SK-N-SH treated with all-trans-retinoic acid at 6 μM for 48 hours (cell line): ENCODE results near the gene TLN1.
A peak's percentile ranks its signal among the peaks of the same experiment; 100 is the strongest.

Experiments
- ATAC-seq: fragments of 200-7000 bp; cut with Tn5 transposase; 3 replicates; pipeline ENCODE4 v1.9.1; 2020; ENCODE audit warnings: mild to moderate bottlenecking, moderate library complexity
- ARNTL ChIP-seq: fragments of 450-650 bp; formaldehyde crosslinking; IDR thresholded peaks from 2 replicates; pipeline ENCODE4 v1.5.0; 2020; ENCODE audit warnings: low read depth, mild to moderate bottlenecking, moderate library complexity, borderline replicate concordance
- BACH2 ChIP-seq: fragments of 250-450 bp; sonication (Bioruptor Pico); IDR thresholded peaks from 2 replicates; pipeline ENCODE4 v1.9.0; 2021; ENCODE audit warnings: mild to moderate bottlenecking, borderline replicate concordance
- CSDC2 ChIP-seq: fragments of 250-450 bp; sonication (Bioruptor Pico); IDR thresholded peaks from 2 replicates; pipeline ENCODE4 v1.5.0; 2020; ENCODE audit warnings: mild to moderate bottlenecking, moderate library complexity
- CSRNP3 ChIP-seq: fragments of 250-450 bp; sonication (Bioruptor Pico); IDR thresholded peaks from 2 replicates; pipeline ENCODE4 v1.5.1; 2021; ENCODE audit warnings: mild to moderate bottlenecking, moderate library complexity
- ESRRG ChIP-seq: fragments of 250-450 bp; sonication (Bioruptor Pico); IDR thresholded peaks from 2 replicates; pipeline ENCODE4 v1.6.1; 2021; ENCODE audit warnings: mild to moderate bottlenecking
- GLIS3 ChIP-seq: fragments of 250-450 bp; sonication (Bioruptor Pico); IDR thresholded peaks from 2 replicates; pipeline ENCODE4 v1.5.0; 2020; ENCODE audit warnings: mild to moderate bottlenecking, moderate library complexity
- ISL1 ChIP-seq: fragments of 250-450 bp; sonication (Bioruptor Pico); IDR thresholded peaks from 2 replicates; pipeline ENCODE4 v2.1.2; 2022; ENCODE audit warnings: mild to moderate bottlenecking, moderate library complexity
- OSR1 ChIP-seq: fragments of 250-450 bp; sonication (Bioruptor Pico); IDR thresholded peaks from 2 replicates; pipeline ENCODE4 v1.8.0; 2022; ENCODE audit warnings: moderate library complexity, mild to moderate bottlenecking, inconsistent platforms
- PATZ1 ChIP-seq: fragments of 250-450 bp; sonication (Bioruptor Pico); IDR thresholded peaks from 2 replicates; pipeline ENCODE4 v1.8.0; 2020; ENCODE audit warnings: mild to moderate bottlenecking, moderate library complexity, borderline replicate concordance
- POU6F1 ChIP-seq: fragments of 250-450 bp; sonication (Bioruptor Pico); IDR thresholded peaks from 2 replicates; pipeline ENCODE4 v1.8.0; 2021; ENCODE audit warnings: low read depth, mild to moderate bottlenecking, moderate library complexity, borderline replicate concordance
- PPARA ChIP-seq: fragments of 250-450 bp; sonication (Bioruptor Pico); IDR thresholded peaks from 2 replicates; pipeline ENCODE4 v1.5.0; 2020; ENCODE audit warnings: mild to moderate bottlenecking, borderline replicate concordance
- RARB ChIP-seq: fragments of 250-450 bp; sonication (Bioruptor Pico); IDR thresholded peaks from 2 replicates; pipeline ENCODE4 v1.8.0; 2021; ENCODE audit warnings: mild to moderate bottlenecking, moderate library complexity
- SNAI2 ChIP-seq: fragments of 250-450 bp; sonication (Bioruptor Pico); IDR thresholded peaks from 2 replicates; pipeline ENCODE4 v1.5.0; 2020; ENCODE audit warnings: mild to moderate bottlenecking, moderate library complexity
- TCF4 ChIP-seq: fragments of 250-450 bp; sonication (Bioruptor Pico); IDR thresholded peaks from 2 replicates; pipeline ENCODE4 v1.8.0; 2021; ENCODE audit warnings: mild to moderate bottlenecking, moderate library complexity, borderline replicate concordance
- TOX ChIP-seq: fragments of 250-450 bp; sonication (Bioruptor Pico); IDR thresholded peaks from 2 replicates; pipeline ENCODE4 v1.8.0; 2021; ENCODE audit warnings: mild to moderate bottlenecking, moderate library complexity, borderline replicate concordance
- ZFP3 ChIP-seq: fragments of 250-450 bp; sonication (Bioruptor Pico); IDR thresholded peaks from 2 replicates; pipeline ENCODE4 v1.5.0; 2020; ENCODE audit warnings: mild to moderate bottlenecking, moderate library complexity
- ZFP30 ChIP-seq: fragments of 450-650 bp; formaldehyde crosslinking; IDR thresholded peaks from 2 replicates; pipeline ENCODE4 v1.5.0; 2022; ENCODE audit warnings: mild to moderate bottlenecking, moderate library complexity
- ZNF565 ChIP-seq: fragments of 450-650 bp; formaldehyde crosslinking; conservative IDR thresholded peaks from 2 replicates; pipeline ENCODE4 v1.5.0; 2020; ENCODE audit warnings: low read depth, mild to moderate bottlenecking, moderate library complexity
- ZNF70 ChIP-seq: fragments of 450-650 bp; formaldehyde crosslinking; IDR thresholded peaks from 2 replicates; pipeline ENCODE4 v1.5.0; 2020; ENCODE audit warnings: mild to moderate bottlenecking, moderate library complexity
- ZNF8 ChIP-seq: fragments of 450-650 bp; formaldehyde crosslinking; IDR thresholded peaks from 2 replicates; pipeline ENCODE4 v1.5.0; 2020; ENCODE audit warnings: mild to moderate bottlenecking, moderate library complexity
- TF ChIP-seq, protein P1 (sequence below): fragments of 250-450 bp; sonication (Bioruptor Pico); IDR thresholded peaks from 2 replicates; pipeline ENCODE4 v1.5.0; 2020; ENCODE audit warnings: mild to moderate bottlenecking, moderate library complexity

TLN1 gene

GRCh38 chr9:35726931-35727330 lies 5.1 kb downstream of the TLN1 start:
- TF ChIP-seq PATZ1 (no peak), RARB (CRISPR knock-in tag) (no peak), TOX (no peak), ESRRG (CRISPR knock-in tag) (no peak), ZNF8 (CRISPR knock-in tag) (no peak), ISL1 (CRISPR knock-in tag) (no peak), GLIS3 (no peak), OSR1 (CRISPR knock-in tag) (no peak), POU6F1 (CRISPR knock-in tag) (no peak)
- TF ChIP-seq, all 23 proteins: peak for 0
- ATAC-seq = peak; percentile 72

DNA sequence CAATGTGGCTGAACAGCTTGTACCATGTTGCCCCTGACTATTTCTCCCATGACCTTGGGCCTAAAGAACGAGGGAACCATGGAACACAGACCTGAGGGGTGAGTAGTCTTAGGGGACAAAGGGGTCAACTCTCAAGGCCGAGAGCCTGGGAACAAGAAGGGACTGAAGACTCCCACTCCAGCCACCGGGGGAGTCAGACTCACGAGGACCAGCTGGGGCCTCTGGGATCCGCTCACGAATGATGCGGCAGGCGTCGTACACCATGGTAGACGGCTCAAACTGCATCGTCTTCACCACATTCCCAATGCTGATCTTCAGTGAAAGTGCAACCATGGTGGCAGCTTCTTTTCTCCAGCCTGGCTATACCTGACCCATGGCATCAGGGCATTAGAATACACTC lies 6.6 kb downstream of the TLN1 start:
- no peak for ATAC-seq
- no peak for TF ChIP-seq ZFP30
- TF ChIP-seq OSR1 (CRISPR knock-in tag) = no peak
- TF ChIP-seq PPARA (CRISPR knock-in tag) = no peak
- no peak for TF ChIP-seq ZNF565

GRCh38 chr9:35723908-35724307 lies 8.1 kb downstream of the TLN1 start:
- no peak for ATAC-seq
- TF ChIP-seq ZFP3 (no peak), ARNTL (CRISPR knock-in tag) (no peak), SNAI2 (no peak), ISL1 (CRISPR knock-in tag) (no peak)

DNA sequence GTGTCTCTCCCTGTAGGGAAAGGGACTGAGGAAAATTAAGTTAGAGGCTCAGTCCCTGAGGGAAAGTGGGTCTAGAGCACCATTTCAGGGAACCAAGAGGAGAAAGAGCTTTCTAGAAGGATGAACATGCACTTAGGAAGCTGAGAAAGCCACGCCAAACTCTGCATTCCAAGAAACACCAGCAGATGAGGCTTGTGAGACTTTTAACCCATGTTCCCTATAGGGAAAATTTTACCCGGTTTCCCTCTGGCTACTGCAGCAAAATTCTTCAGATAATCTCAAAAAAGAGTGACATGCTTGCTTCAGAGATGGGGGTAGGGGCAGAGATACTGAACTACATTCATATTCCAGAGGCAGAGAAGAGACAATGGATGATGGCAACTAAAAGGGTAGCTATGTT lies 8.6 kb downstream of the TLN1 start:
- TF ChIP-seq RARB (CRISPR knock-in tag) = no peak
- TF ChIP-seq CSRNP3 (CRISPR knock-in tag) = no peak
- TF ChIP-seq CSDC2 (CRISPR knock-in tag) = no peak
- TF ChIP-seq ESRRG (CRISPR knock-in tag) = no peak
- TF ChIP-seq OSR1 (CRISPR knock-in tag) = no peak
- TF ChIP-seq TOX = no peak
- TF ChIP-seq PPARA (CRISPR knock-in tag) = no peak
- TF ChIP-seq PATZ1 = no peak
- no peak for TF ChIP-seq TCF4 (CRISPR knock-in tag)
- no peak for TF ChIP-seq ZFP30
- TF ChIP-seq ZNF8 (CRISPR knock-in tag) = no peak
- TF ChIP-seq ZFP3 = no peak
- TF ChIP-seq ZNF70 (CRISPR knock-in tag) = no peak
- no peak for TF ChIP-seq BACH2 (CRISPR knock-in tag)
- TF ChIP-seq ISL1 (CRISPR knock-in tag) = no peak
- TF ChIP-seq, protein P1, sequence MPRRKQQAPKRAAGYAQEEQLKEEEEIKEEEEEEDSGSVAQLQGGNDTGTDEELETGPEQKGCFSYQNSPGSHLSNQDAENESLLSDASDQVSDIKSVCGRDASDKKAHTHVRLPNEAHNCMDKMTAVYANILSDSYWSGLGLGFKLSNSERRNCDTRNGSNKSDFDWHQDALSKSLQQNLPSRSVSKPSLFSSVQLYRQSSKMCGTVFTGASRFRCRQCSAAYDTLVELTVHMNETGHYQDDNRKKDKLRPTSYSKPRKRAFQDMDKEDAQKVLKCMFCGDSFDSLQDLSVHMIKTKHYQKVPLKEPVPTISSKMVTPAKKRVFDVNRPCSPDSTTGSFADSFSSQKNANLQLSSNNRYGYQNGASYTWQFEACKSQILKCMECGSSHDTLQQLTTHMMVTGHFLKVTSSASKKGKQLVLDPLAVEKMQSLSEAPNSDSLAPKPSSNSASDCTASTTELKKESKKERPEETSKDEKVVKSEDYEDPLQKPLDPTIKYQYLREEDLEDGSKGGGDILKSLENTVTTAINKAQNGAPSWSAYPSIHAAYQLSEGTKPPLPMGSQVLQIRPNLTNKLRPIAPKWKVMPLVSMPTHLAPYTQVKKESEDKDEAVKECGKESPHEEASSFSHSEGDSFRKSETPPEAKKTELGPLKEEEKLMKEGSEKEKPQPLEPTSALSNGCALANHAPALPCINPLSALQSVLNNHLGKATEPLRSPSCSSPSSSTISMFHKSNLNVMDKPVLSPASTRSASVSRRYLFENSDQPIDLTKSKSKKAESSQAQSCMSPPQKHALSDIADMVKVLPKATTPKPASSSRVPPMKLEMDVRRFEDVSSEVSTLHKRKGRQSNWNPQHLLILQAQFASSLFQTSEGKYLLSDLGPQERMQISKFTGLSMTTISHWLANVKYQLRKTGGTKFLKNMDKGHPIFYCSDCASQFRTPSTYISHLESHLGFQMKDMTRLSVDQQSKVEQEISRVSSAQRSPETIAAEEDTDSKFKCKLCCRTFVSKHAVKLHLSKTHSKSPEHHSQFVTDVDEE (CRISPR knock-in tag) = no peak
- no peak for ATAC-seq
